GM18870 (cell line): ENCODE results near the gene PPP4R3B.

Source experiments
- ATAC-seq: cut with Tn5 transposase; IDR thresholded peaks from one replicate; pipeline ENCODE4 v1.9.1; 2021; ENCODE audit warnings: moderate library complexity; ENCODE audit not compliant: unreplicated experiment

PPP4R3B gene

DNA sequence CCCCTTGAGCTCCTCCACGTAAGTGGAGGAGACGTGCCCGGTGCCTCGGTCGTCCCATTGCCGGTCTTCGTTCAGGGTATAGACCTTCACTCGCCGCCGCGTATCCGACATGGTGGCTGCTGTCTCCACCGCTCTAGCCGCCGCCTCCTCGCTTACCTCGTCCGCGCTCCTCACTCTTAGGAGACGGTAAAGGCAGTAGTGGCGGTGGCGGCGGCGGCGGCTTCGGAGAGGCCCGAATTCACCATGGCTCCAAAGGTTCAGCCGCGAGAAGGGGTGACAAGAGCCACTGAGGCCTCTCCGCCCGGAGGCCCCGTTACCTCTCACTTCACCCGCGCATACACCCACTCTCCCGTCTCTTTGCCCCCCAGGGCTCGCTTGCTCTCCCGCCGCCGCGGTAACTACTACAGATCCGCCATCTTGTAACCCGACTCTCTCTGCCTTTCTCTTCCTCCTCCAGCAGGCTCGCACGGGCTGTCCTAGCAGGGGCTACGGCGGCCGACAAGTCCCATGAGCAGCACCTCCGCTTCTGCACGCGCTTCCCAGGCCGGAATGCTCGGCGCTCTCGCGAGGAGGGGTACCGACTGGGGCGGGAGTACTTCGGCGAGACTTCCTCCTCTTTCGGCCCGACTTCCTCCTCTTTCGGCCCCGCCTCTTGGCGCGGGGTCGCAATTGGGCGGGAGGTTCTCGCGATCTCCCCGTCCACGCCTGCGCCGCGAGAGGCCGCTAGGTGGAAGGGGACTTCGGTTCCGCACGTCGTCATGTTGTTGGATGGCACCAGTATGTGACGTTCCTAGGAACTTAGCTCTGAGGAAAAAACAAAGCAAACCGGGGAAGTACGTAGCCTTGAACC is at the start of gene PPP4R3B:
TSS of gene PPP4R3B (minus strand) at position 448 of the 850 bp plus-strand sequence. CDS start at position 111, 337 bp downstream.
- peak; percentile 69 for ATAC-seq

DNA sequence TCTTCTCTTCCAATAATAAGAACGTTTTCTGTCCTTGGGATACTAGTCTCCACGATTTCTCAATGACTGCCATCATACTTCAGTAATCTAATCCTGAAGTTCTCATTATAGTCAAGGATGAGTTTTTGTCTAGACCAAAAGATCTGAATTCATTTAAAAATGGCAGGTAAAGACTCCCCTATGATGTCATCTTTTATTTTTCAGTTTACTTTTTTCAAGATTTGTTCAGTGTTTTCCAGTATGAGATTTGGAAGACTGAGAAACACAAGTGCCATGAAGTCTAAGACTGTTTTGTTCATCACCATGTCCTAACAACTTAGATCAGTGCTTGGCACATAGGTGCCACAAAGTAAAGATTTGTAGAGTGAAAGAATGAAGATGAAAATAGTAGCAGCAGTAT is 35.8 kb upstream of the PPP4R3B start:
- ATAC-seq = no peak

DNA sequence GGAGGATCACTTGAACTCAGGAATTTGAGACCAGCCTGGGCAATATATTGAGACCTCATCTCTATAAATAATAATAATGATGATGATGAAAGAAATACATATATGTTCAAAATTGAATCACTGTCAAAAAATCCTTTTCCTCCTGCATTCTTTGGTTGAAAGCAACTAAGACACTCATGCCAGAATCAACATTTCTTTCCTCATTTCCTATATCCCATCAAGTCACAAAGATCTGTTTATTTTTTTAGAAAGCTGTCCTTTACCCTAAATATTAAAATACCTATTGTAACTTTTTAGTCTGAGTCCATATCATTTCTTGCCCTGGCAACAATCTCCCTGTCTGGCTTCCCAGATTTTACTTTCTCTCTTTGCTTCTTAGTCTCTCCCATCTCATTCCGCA is 31.8 kb upstream of the PPP4R3B start:
- no peak for ATAC-seq

DNA sequence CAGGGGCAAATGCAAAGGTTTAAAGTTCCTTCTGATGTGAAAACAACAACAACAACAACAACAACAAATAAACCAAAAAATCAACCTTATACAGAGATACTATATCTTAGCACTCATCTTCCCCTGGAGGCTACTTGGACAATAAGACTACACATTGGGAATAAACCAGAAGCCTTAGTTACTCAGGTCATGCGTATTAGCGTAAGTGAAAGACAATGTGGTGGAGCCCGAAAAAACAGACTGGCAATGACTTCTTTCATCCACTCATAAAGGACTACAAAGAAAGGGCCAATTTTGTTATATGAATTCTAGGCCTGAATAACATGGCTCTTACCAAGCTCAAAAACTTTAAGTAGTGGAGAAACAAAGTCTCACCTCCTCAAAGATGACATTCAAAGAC is 19.4 kb upstream of the PPP4R3B start:
- no peak for ATAC-seq

DNA sequence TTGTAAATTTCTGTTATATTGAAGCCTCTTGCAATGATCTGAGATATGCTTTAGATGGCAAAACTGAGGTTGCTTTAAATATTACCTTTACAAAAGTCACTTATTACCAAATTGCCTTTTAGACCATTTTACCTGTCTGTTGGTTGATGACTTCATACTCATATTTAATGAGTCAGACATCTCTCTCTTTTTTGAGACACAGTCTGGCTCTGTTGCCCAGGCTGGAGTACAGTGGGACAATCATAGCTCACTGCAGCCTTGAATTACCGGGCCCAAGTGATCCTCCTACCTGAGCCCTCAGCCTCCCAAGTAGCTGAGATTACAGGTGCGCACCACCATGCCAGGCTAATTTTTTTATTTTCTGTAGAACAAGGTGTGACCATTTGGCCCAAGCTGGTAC is 11.5 kb upstream of the PPP4R3B start:
- no peak for ATAC-seq

DNA sequence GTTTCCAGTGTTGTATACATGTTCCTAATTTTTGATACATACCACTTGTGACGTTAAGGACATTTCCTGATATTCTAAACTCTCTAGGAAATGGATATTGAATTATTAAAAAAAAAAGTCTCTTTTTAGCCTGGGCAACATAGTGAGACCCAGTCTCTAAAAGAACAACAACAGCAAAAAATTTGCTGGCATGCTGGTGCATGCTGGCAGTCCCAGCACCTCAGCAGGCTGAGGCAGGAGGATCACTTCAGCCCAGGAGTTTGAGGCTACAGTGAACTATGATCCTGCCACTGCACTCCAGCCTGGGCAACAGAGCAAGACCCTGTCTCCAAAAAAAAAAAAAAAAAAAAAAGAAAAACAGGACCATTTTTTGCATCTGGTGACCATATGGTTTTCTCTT is 10.5 kb upstream of the PPP4R3B start:
- ATAC-seq = no peak

DNA sequence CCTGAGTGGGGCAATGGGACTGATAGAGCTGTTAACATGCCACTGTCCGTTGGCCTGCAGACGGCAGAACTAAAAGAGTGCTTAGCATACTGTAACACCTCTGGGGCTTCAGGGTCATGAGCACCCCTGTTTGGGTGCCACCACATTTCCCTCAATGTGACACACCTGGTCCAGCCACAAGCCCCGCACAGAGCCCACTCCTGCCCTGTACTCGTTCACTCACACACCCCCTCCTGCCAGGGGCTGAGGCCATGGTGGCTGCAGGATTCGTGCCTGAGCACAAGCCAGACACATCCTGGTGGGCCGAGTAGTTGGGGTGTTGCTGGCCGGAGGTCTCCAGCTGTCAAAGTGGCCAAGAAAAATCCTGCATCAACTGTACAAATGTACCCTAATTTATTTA is 4.4 kb upstream of the PPP4R3B start:
- ATAC-seq = no peak

DNA sequence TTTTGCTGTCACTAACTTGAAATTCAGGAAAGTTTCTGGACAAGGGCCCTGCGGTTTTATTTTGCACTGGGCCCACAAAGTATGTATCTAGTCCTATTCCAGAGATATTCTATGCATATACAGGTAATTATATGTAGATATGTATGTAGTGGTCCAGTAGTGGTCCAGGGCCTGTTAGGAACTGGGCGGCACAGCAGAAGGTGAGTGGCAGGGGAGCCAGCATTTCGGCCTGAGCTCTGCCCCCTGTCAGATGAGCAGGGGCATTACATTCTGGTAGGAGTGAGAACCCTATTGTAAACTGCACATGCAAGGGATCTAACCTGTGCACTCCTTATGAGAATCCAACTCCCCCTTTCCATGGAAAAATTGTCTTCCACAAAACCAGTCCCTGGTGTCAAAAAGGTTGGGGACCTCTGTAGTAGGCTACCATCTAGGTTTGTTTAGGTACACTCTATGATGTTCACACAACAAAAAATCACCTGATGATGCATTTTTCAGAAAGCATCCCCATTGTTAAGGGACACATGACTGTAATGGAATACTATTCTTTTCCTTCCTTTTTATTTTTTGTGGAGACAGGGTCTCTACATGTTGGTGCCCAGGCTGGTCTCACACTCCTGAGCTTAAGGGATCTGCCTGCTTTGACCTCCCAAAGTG is 2.8 kb upstream of the PPP4R3B start:
- no peak for ATAC-seq

DNA sequence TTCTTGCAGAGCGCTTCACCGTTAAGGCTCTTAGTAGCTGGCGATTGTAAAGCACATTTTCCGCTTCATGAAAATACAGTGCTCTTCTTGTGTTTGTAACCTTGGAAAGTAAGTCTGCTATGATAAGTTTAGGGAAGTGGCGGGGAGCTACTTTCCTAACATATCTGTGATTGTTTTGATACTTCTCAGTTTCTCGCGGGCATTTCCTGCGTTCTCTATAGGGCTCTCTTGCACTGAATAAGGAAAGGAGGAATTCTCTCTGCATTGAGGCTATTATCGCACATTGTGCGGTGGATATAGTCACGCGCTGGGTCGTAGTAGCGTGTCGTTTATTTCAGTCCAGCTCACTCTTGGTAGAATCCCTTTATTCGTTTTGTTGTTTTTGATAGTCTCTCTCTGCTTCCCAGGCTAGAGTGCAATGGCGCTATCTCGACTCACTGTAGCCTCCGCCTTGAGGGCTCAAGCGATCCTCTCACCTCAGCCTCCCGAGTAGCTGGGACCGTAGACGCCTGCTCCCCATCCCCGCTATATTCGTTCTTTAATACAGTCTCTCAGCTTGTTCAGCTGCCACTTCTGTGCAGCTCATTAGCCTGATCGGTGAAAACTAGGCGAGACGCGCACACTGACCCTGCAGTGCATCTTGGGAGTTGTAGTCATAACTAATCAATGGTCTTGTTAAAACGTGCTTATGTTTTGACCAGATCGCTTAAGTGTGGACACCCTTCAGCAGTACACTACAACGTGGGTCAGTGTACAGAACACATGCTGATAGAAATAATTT is 1.0 kb upstream of the PPP4R3B start:
- peak; percentile 41 for ATAC-seq

DNA sequence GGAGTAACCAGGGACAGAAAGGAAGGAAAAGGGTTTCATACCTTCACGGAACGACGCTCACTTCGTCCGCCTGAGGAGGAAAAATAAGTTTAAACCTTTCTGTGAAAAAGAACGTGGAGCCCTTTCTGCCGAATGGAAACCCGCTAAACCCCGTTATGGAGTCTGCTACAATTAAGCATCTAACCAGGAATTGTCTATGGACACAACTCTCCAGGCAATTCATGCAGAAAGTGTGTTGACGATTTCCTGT is 528 bp upstream of the PPP4R3B start:
- no peak for ATAC-seq

DNA sequence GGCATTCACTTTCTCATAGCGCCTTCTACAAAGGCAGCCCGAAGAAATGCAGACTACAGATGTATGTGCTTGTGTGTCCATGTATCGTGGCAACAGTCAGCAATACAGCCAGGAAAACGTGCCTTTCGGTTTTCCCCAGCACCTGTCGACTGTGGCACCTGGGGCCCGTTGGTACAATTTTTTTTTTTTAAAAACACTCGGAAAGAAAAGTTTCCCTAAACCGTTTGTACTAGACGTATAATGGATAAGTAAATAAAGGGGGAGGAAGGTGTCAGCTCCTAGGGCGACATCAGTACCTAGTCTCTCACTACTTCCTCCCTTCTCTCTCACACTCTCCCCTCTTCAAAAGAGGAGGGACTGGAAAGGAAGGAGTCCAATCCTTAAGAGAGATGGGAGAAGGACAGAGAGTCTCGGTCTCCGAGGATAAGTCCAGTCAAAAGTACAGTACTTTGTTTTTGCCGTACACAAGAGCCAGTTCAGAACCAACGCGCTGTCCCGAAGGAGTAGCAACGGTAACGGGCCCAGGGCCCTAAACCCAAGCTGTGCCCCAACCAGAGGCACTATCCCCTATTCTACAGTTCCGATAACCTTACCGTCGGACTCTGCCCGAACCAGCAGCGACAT is 759 bp downstream of the PPP4R3B start:
- peak; percentile 18 for ATAC-seq

DNA sequence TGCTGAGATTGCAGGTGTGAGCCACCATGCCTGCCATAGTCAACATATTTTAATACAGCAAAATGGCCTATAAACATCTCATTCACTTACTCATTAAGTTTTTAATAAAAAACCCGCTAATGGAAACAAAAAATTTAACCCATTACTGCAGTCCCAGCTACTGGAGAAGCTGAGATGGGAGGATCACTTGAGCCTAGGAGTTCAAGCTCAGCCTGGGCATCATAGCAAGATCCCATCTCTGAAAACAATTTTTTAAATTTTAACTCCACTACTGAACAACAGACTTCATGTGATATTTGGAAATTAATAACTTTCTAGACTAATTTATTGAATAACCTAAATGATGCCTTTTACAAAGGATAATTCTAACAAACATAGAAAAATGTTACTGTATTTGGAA is 5.4 kb downstream of the PPP4R3B start:
- no peak for ATAC-seq

DNA sequence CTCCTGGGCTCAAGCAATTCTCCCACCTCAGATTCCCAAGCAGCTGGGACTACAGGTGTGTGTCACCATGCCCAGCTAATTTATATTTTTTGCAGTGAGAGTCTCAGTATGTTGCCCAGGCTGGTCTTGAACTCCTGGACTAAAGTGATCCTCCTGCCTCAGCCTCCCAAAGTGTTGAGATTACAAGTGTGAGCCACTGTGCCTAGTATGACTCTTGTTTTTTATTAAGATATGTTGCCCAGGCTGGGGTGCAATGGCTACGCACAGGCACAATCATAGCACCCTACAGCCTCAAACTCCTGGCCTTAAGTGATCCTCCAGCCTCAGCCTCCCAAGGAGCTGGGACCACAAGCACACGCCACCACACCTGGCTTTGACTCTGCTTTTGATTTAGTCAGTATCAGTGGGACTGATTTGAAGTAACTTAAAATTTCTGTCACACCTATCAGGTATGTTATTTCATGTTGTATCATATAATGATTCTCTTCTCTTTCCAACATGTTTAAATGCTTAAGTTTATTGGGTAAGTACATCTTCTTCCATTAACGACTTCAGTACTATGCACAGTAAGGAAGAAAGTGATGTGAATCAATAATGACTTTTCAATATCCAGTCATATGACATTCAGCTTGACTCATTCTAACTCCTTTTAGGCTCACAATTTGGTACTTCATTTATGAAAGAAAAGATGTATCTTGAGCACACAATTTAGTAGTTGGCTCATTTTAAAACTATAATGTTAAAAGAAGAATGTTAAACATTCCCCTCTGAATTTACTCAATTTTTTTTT is 6.3 kb downstream of the PPP4R3B start:
- ATAC-seq = no peak

DNA sequence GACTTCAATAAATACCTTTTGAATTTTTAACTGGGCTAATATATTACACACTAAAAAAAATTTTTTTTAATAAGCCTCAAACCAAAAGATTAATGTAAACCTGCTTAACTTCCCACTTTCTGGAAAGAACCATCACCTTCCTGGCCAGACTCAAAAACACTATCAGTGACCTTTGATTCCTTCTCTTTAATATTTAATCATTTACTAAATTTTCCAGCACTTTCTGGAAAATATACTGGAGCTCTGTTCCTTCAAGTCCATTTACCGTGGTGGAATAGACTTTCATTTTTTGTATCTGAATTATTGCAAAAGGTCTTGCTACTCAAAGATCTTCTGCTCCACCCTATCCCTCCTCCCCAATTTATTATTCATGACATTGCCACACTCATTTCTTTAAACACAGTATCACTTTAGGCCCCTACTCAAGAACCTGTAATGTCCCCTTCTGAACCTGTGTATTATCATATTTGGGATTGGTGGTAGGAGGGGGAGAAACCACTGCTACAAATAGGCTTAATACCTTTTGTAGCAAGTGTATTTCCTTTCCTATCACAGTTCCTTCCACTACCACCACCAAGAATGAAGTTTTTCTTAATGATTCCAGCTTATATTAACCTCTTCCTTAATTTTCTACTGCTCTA is 7.4 kb downstream of the PPP4R3B start:
- ATAC-seq = no peak

DNA sequence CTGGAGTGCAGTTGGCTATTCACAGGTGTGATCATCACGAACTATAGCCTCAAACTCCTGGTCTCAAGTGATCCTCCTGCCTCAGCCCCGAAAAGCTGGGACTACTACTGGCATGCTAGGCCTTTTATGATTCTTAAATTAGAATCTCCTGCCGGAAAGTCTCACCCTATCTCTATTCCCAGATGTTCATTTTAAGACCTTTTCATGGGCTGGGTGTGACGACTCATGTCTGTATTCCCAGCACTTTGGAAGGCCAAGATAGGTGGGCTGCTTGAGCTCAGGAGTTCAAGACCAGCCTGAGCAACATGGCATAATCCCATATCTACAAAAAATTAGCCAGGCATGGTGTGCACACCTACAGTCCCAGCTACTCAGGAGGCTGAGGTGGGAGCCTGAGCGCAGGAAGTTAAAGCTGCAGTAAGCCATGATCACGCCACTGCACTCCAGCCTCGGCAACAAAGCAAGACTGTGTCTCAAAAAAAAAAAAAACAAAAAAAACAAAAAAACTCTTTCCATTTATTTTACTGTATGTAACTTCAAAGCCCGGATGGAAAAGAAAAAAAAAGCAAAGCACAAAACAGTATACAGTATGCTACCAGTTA is 8.1 kb downstream of the PPP4R3B start:
- no peak for ATAC-seq

DNA sequence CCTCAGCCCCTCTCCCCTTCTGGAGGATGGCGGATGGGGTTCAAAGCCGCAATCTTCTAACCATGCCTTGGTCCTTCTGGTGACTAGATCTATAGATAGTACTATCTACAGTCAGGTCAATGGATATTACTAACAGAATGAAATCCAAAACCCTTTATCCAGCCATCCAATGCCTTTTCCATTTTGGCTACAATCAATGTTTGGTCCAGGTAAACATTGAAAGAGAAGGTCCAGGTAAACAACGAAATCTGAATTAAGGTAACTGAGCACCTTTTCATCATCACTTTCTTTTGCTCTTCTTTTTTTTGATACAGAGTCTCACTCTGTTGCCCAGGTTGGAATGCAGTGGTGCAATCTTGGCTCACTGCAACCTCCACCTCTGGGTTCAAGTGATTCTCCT is 9.7 kb downstream of the PPP4R3B start:
- no peak for ATAC-seq

DNA sequence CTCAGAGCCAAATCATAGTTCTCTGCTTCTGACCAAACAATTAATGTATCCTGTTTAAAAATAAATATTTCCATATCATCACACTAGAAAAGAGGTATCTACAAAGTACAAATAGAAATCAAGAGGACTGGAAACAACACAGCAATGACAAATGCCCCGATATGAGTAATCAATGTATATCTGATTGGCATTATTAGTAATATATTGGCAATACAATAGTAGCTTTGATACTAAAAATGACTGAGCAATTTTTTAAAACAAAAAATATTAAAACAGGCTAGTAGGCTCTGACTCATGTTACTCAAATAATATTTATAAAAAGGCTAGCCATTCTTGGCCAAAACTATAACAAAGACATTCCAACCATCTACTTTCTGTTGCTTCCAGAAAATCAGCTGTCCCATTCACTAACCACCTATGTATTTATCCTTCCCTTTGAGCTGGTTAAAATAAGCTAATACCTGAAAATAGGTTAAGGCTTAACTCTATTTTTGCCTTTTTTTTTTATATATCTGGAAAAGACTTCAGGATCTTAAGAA is 13.3 kb downstream of the PPP4R3B start:
- ATAC-seq = no peak

DNA sequence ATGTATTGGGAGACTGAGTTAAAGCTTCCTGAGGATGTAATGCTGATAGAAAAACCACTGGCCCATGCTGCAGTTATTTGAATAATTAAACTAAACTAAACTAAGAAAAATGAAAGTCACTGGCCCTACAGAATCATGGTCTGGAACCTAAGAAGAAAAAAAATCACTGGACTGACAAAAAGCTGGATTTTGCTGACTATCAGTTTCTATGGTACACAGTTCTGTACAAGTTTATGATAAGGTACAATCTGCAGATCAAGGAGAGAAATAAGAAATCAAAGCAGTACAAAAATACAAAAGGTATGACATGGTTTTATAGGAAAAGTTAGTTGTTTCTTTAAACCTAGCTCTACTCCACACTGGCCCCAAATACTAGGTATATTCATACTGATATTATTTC is 15.6 kb downstream of the PPP4R3B start:
- no peak for ATAC-seq

DNA sequence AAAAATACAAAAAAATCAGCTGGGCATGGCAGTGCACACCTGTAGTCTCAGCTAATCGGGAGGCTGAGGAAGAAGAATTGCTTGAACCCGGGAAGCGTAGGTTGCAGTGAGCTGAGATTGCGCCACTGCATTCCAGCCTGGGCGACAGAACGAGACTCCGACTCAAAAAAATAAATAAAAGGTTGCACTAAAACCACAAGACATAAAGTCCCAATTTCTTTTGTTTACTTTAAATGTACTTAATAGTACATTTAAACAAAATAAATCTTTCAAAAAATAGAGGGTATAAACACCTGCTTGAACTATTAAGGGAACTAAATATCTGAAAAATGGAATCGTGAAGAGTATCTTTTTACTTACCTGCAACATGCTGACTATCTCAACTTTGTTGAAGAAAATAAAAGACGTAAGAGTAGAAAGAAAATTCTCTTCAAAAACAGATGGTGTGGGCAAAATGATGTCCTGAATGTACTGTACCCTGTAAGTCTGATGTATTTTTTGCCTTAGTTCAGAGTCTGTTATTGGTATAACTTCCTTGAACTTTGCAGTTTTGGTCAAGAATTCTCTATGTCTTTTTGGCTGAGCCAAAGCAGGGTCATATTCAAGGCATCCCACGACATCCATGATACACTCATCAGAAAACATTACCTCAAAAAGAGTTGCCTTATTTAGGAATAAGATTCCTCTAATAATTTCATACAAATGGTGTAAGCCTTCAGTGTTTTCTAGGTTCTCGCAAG is 19.2 kb downstream of the PPP4R3B start:
- no peak for ATAC-seq
